Ishikawa (cell line): ENCODE data around the gene OBI1.

Experiments used
- CEBPB ChIP-seq: IDR thresholded peaks from 2 replicates; pipeline ENCODE4 v1.6.1; 2012
- CREB1 ChIP-seq: IDR thresholded peaks from 2 replicates; pipeline ENCODE4 v1.6.1; 2012; ENCODE audit warnings: low read depth
- EGR1 ChIP-seq: IDR thresholded peaks from 2 replicates; pipeline ENCODE4 v1.6.1; 2012
- EP300 ChIP-seq: IDR thresholded peaks from 2 replicates; pipeline ENCODE4 v1.6.1; 2012; ENCODE audit warnings: borderline replicate concordance
- FOXM1 ChIP-seq: IDR thresholded peaks from 2 replicates; pipeline ENCODE4 v1.6.1; 2012; ENCODE audit warnings: low read depth, borderline replicate concordance
- MAX ChIP-seq: IDR thresholded peaks from 2 replicates; pipeline ENCODE4 v1.6.1; 2012
- NFIC ChIP-seq: IDR thresholded peaks from 2 replicates; pipeline ENCODE4 v1.6.1; 2012
- RAD21 ChIP-seq: IDR thresholded peaks from 2 replicates; pipeline ENCODE4 v1.6.1; 2012; ENCODE audit warnings: low read depth
- REST ChIP-seq: IDR thresholded peaks from 2 replicates; pipeline ENCODE4 v1.6.1; 2012; ENCODE audit warnings: low read depth, mild to moderate bottlenecking
- TAF1 ChIP-seq: IDR thresholded peaks from 2 replicates; pipeline ENCODE4 v1.6.1; 2012; ENCODE audit warnings: low read depth, mild to moderate bottlenecking
- TCF12 ChIP-seq: IDR thresholded peaks from 2 replicates; pipeline ENCODE4 v1.6.1; 2012; ENCODE audit warnings: low read depth
- TEAD4 ChIP-seq: IDR thresholded peaks from 2 replicates; pipeline ENCODE4 v1.6.1; 2012
- USF1 ChIP-seq: IDR thresholded peaks from 2 replicates; pipeline ENCODE4 v1.6.1; 2012
- YY1 ChIP-seq: IDR thresholded peaks from 2 replicates; pipeline ENCODE4 v1.6.1; 2012; ENCODE audit warnings: low read depth
- ZBTB7A ChIP-seq: IDR thresholded peaks from 2 replicates; pipeline ENCODE4 v1.6.1; 2012; ENCODE audit warnings: low read depth

The OBI1 gene

GRCh38 chr13:78601874-78602560 lies 56.9 kb downstream of the OBI1 start:
- no peak for TF ChIP-seq TAF1
- no peak for TF ChIP-seq NFIC
- TF ChIP-seq EGR1 = no peak
- TF ChIP-seq RAD21 = no peak
- no peak for TF ChIP-seq CEBPB
- no peak for TF ChIP-seq CREB1
- no peak for TF ChIP-seq TEAD4
- TF ChIP-seq ZBTB7A = no peak
- TF ChIP-seq FOXM1 = no peak
- TF ChIP-seq TCF12 = no peak
- no peak for TF ChIP-seq REST
- TF ChIP-seq USF1 = no peak
- no peak for TF ChIP-seq MAX
- TF ChIP-seq YY1 = no peak
- no peak for TF ChIP-seq EP300

GRCh38 chr13:78601124-78601873 lies 57.7 kb downstream of the OBI1 start:
- no peak for TF ChIP-seq EP300
- no peak for TF ChIP-seq RAD21
- TF ChIP-seq USF1 = no peak
- TF ChIP-seq CEBPB = no peak
- TF ChIP-seq TAF1 = no peak
- no peak for TF ChIP-seq FOXM1
- TF ChIP-seq EGR1 = no peak
- no peak for TF ChIP-seq REST
- no peak for TF ChIP-seq CREB1
- TF ChIP-seq YY1 = no peak
- TF ChIP-seq MAX = no peak
- no peak for TF ChIP-seq TCF12
- TF ChIP-seq NFIC = no peak
- TF ChIP-seq TEAD4 = no peak

- TF ChIP-seq YY1 = no peak
- TF ChIP-seq TEAD4 = no peak
- TF ChIP-seq RAD21 = no peak
- no peak for TF ChIP-seq MAX
- no peak for TF ChIP-seq EGR1
- TF ChIP-seq CREB1 = no peak
- no peak for TF ChIP-seq ZBTB7A
These were observed 58.6 kb downstream of the OBI1 start for GRCh38 chr13:78600280-78600883.

GRCh38 chr13:78599645-78600279 lies 59.2 kb downstream of the OBI1 start:
- TF ChIP-seq RAD21 (no peak), MAX (no peak), CEBPB (no peak), REST (no peak), TEAD4 (no peak), EP300 (no peak), FOXM1 (no peak), NFIC (no peak), EGR1 (no peak), ZBTB7A (no peak), CREB1 (no peak), USF1 (no peak), TCF12 (no peak), YY1 (no peak), TAF1 (no peak)
